Endothelial cell of umbilical vein (primary cell): ENCODE results near the gene AGAP3. TPM values are rescaled to one million over a fixed set of nuclear protein-coding genes. Genes with fewer than 3 reads are reported as not detected.

Experiments used
- BruUV-seq: library from RNA; stranded (reverse); fragments of 400-500 nt; replicated peaks from 2 replicates; lab custom pipeline; 2021; lab: Mats Ljungman, UMichigan
- CTCF ChIA-PET: fragments of 300-600, 350-600 bp; sonication (Branson Sonifier 250); formaldehyde crosslinking; loops from one replicate; lab custom pipeline; 2021; ENCODE audit warnings: antibody characterized with exemption, inconsistent platforms; lab: Charles Lee
- POLR2A ChIA-PET: fragments of 300-600, 350-600 bp; sonication (Branson Sonifier 250); formaldehyde crosslinking; loops from one replicate; lab custom pipeline; 2021; ENCODE audit warnings: antibody characterized with exemption, inconsistent platforms; lab: Charles Lee
- DNase-seq: peaks from one replicate; pipeline ENCODE4 v3.0.0-alpha.2; 2011; ENCODE audit warnings: low read depth, low spot score
- FAIRE-seq: peaks from 2 replicates; lab custom pipeline; 2011; peaks lifted over from hg19 to GRCh38; lab: Jason Lieb, UNC
- H2AFZ ChIP-seq: 2 replicates; pipeline ENCODE4 v1.6.0; 2012; ENCODE audit warnings: low read depth, low read length, control low read depth, inconsistent platforms
- H3K27ac ChIP-seq: 2 replicates; pipeline ENCODE4 v1.5.1; 2011; ENCODE audit warnings: low read depth, mild to moderate bottlenecking, control low read depth, low read length, moderate library complexity; ENCODE audit not compliant: insufficient read depth
- H3K27me3 ChIP-seq, 2 experiments: 2 replicates each; pipeline versions ENCODE4 v1.6.0 to v1.6.1; 2011; ENCODE audit warnings: low read length in 2 of 2, mixed read lengths in 1 of 2; ENCODE audit not compliant: control insufficient read depth in 2 of 2, insufficient read depth in 2 of 2
- H3K36me3 ChIP-seq, 2 experiments: 2 replicates in 1 of 2; 3 replicates in 1 of 2; pipeline ENCODE4 v1.5.1; 2011; ENCODE audit warnings: low read length in 2 of 2, mild to moderate bottlenecking in 1 of 2, moderate library complexity in 1 of 2; ENCODE audit not compliant: control insufficient read depth in 2 of 2, insufficient read depth in 2 of 2; ENCODE audit errors: extremely low read depth in 1 of 2
- H3K4me1 ChIP-seq: 3 replicates; pipeline ENCODE4 v1.5.1; 2011; ENCODE audit warnings: mild to moderate bottlenecking, low read length; ENCODE audit not compliant: control insufficient read depth, insufficient read depth; ENCODE audit errors: extremely low read depth
- H3K4me2 ChIP-seq: 2 replicates; pipeline ENCODE4 v1.6.1; 2011; ENCODE audit warnings: low read length, control low read depth, mixed read lengths; ENCODE audit not compliant: insufficient read depth
- H3K4me3 ChIP-seq, 3 experiments: fragments of 200-600 bp in 1 of 3; sonication (generic), shearing (Covaris generic) in 1 of 3; replicated peaks in 1 of 3; 2 replicates each; pipeline ENCODE4 v1.5.1; 2011 to 2016; ENCODE audit warnings: control low read depth in 3 of 3, low read length in 3 of 3, mild to moderate bottlenecking in 2 of 3, inconsistent platforms in 1 of 3, low read depth in 1 of 3, moderate library complexity in 1 of 3; ENCODE audit not compliant: insufficient read depth in 1 of 3
- H3K79me2 ChIP-seq: 2 replicates; pipeline ENCODE4 v1.6.0; 2012; ENCODE audit warnings: low read length, inconsistent platforms; ENCODE audit not compliant: control insufficient read depth, insufficient read depth
- H3K9ac ChIP-seq: replicated peaks from 2 replicates; pipeline ENCODE3; 2011; ENCODE audit warnings: low read length, control low read depth; ENCODE audit not compliant: insufficient read depth; ENCODE audit errors: extremely low read depth
- H3K9me1 ChIP-seq: replicated peaks from 3 replicates; pipeline ENCODE4 v1.6.0; 2011; ENCODE audit warnings: mild to moderate bottlenecking, low read length; ENCODE audit not compliant: control insufficient read depth, insufficient read depth; ENCODE audit errors: extremely low read depth
- H3K9me3 ChIP-seq: replicated peaks from 2 replicates; pipeline ENCODE4 v1.5.1; 2012; ENCODE audit warnings: low read length, inconsistent platforms; ENCODE audit not compliant: control insufficient read depth, insufficient read depth
- H4K20me1 ChIP-seq: replicated peaks from 2 replicates; pipeline ENCODE3; 2011; ENCODE audit warnings: mild to moderate bottlenecking, low read length; ENCODE audit not compliant: control insufficient read depth, insufficient read depth; ENCODE audit errors: extremely low read depth
- CTCF ChIP-seq, 2 donors: IDR thresholded peaks; 1 replicate in 1 of 2; 2 replicates in 1 of 2; pipeline ENCODE4 v1.5.1; 2011; ENCODE audit warnings: low read length in 2 of 2, mild to moderate bottlenecking in 2 of 2, moderate library complexity in 2 of 2, control low read depth in 1 of 2, inconsistent platforms in 1 of 2, low read depth in 1 of 2; ENCODE audit not compliant: insufficient read depth in 1 of 2; ENCODE audit errors: extremely low read depth in 1 of 2
- EZH2 ChIP-seq: IDR thresholded peaks from 2 replicates; pipeline ENCODE4 v1.6.1; 2012; ENCODE audit warnings: borderline replicate concordance, low read depth, mild to moderate bottlenecking, moderate library complexity, low read length, inconsistent platforms; ENCODE audit not compliant: severe bottlenecking
- FOS ChIP-seq: IDR thresholded peaks from 2 replicates; pipeline ENCODE4 v1.6.1; 2011; ENCODE audit warnings: mild to moderate bottlenecking, low read length, moderate library complexity, borderline replicate concordance; ENCODE audit not compliant: insufficient read depth
- GATA2 ChIP-seq: IDR thresholded peaks from 2 replicates; pipeline ENCODE4 v1.7.0; 2011; ENCODE audit warnings: low read depth, mild to moderate bottlenecking, moderate library complexity, mixed read lengths, low read length; ENCODE audit not compliant: insufficient read length, insufficient read depth
- JUN ChIP-seq: IDR thresholded peaks from 2 replicates; pipeline ENCODE4 v1.6.1; 2011; ENCODE audit warnings: borderline replicate concordance, low read depth; ENCODE audit not compliant: insufficient read length, insufficient read depth
- MAX ChIP-seq: IDR thresholded peaks from 2 replicates; pipeline ENCODE4 v1.6.1; 2011; ENCODE audit not compliant: insufficient read depth, insufficient read length
- MYC ChIP-seq: IDR thresholded peaks from one replicate; pipeline ENCODE4 v1.6.1; 2011; ENCODE audit warnings: mild to moderate bottlenecking, low read depth, low read length
- POLR2A ChIP-seq: IDR thresholded peaks from 2 replicates; pipeline ENCODE4 v1.6.1; 2012; ENCODE audit warnings: low read depth, mild to moderate bottlenecking, control low read depth, low read length
- POLR2AphosphoS5 ChIP-seq: IDR thresholded peaks from 2 replicates; pipeline ENCODE4 v1.6.1; 2012; ENCODE audit warnings: low read depth, mild to moderate bottlenecking, control low read depth, low read length, moderate library complexity; ENCODE audit not compliant: insufficient read depth
- dilution Hi-C: fragments of 300-500 bp; cut with MboI; formaldehyde crosslinking; loops from one replicate; pipeline ENCODE4 v1.15.0; 2019; ENCODE audit warnings: low sequenced_read_pairs; ENCODE audit not compliant: extremely low pct_ligation_motif_present
- intact Hi-C: fragments of 100-400 bp; cut with micrococcal nuclease; formaldehyde crosslinking; loops from one replicate; pipeline ENCODE4 v1.10.0; 2022
- polyA plus RNA-seq, 4 experiments: library from polyadenylated mRNA; depleted of rRNA in 3 of 4; stranded (reverse) in 3 of 4; unstranded in 1 of 4; fragments of >200 nt; gene quantifications; 2 replicates each; pipeline versions ENCODE4 v1.2.1 to v1.2.3, GENCODE V29; 2011 to 2012; ENCODE audit warnings: missing spikeins in 1 of 4
- total RNA-seq: library from RNA; stranded (reverse); gene quantifications from 2 replicates; pipeline ENCODE4 v1.2.3, GENCODE V29; 2021

Gene AGAP3
- total and polyA plus RNA-seq, 2 donors (not counting 3 experiments of a cell fraction or from before 2014, with no cell fraction given) = 171 to 174 TPM

- ChIA-PET CTCF (no interaction called here), POLR2A (no interaction called here)
- intact Hi-C loops = no loop called here
- FAIRE-seq (no peak), DNase-seq (no peak)
- Histone ChIP-seq H3K79me2 (peaks cover 25% of the 10 kb centered on the region), H3K9me1 (no peaks in the 10 kb centered on the region), H3K4me1 (peaks cover 9% of the 10 kb centered on the region), H3K27me3 (no peaks in the 10 kb centered on the region), H3K9ac (no peak overlapping the region), H3K27ac (no peak overlapping the region), H4K20me1 (no peaks in the 10 kb centered on the region), H2AFZ (no peak overlapping the region), H3K36me3 (peaks cover 18 to 54% of the 10 kb centered on the region in 2 experiments), H3K9me3 (no peaks in the 10 kb centered on the region), H3K4me3 (no peak overlapping the region), H3K4me2 (no peak overlapping the region)
- no TSS peak for BruUV-seq
- dilution Hi-C loops = no loop called here
- TF ChIP-seq MYC (no peak), POLR2AphosphoS5 (no peak), FOS (no peak), MAX (no peak), CTCF (IDR thresholded peaks at IDR 0.05; ENCODE audit: extremely low read depth in 1 of 2, insufficient read depth in 1 of 2, low read depth in 1 of 2, low read length in 2 of 2) (no peak), POLR2A (no peak), EZH2 (no peak), JUN (no peak), GATA2 (no peak)
These were observed 20.8 kb upstream of the AGAP3 start for GRCh38 chr7:151065516-151065915.
